H9 (cell line): ENCODE data around the gene MORF4L1. TPM values are rescaled to one million over a fixed set of nuclear protein-coding genes. Genes with fewer than 3 reads are reported as not detected.
"Not testable (repeated sequence)": the region's sequence is repeated elsewhere in the genome, so short reads cannot be mapped to it uniquely, and the experiment has no call there.

Experiments
- DNase-seq: peaks from one replicate; pipeline ENCODE4 v3.0.0-alpha.2; 2017
- H2AFZ ChIP-seq: one replicate; pipeline ENCODE4 v1.6.1; 2013; ENCODE audit warnings: mild to moderate bottlenecking, low read length, control low read depth, moderate library complexity
- H2AK5ac ChIP-seq: 2 replicates; pipeline ENCODE4 v1.6.1; 2013; ENCODE audit warnings: low read length, control low read depth, mixed read lengths; ENCODE audit not compliant: insufficient read length
- H2BK120ac ChIP-seq: one replicate; pipeline ENCODE4 v1.6.1; 2013; ENCODE audit warnings: low read depth, mild to moderate bottlenecking, low read length, control low read depth, inconsistent platforms; ENCODE audit not compliant: poor library complexity, severe bottlenecking
- H2BK12ac ChIP-seq: 2 replicates; pipeline ENCODE4 v1.6.1; 2013; ENCODE audit warnings: low read length, control low read depth, mixed read lengths, low read depth; ENCODE audit not compliant: insufficient read length
- H2BK15ac ChIP-seq: 2 replicates; pipeline ENCODE4 v1.6.1; 2013; ENCODE audit warnings: low read depth, low read length, control low read depth
- H2BK20ac ChIP-seq: one replicate; pipeline ENCODE4 v1.6.1; 2013; ENCODE audit warnings: low read depth, mild to moderate bottlenecking, low read length, control low read depth, inconsistent platforms; ENCODE audit not compliant: poor library complexity, severe bottlenecking
- H2BK5ac ChIP-seq: 2 replicates; pipeline ENCODE4 v1.6.1; 2013; ENCODE audit warnings: low read length, control low read depth, mixed read lengths; ENCODE audit not compliant: insufficient read length
- H3K14ac ChIP-seq: 2 replicates; pipeline ENCODE4 v1.6.1; 2013; ENCODE audit warnings: low read length, control low read depth; ENCODE audit not compliant: insufficient read depth
- H3K18ac ChIP-seq: 2 replicates; pipeline ENCODE4 v1.6.1; 2013; ENCODE audit warnings: low read depth, mild to moderate bottlenecking, mixed read lengths, low read length, control low read depth; ENCODE audit not compliant: insufficient read length
- H3K23ac ChIP-seq: 2 replicates; pipeline ENCODE4 v1.6.1; 2013; ENCODE audit warnings: low read length, control low read depth, mixed read lengths, low read depth; ENCODE audit not compliant: insufficient read length
- H3K23me2 ChIP-seq: 2 replicates; pipeline ENCODE4 v1.6.1; 2013; ENCODE audit warnings: low read depth, mild to moderate bottlenecking, mixed read lengths, low read length, control low read depth; ENCODE audit not compliant: insufficient read length, poor library complexity, severe bottlenecking
- H3K27ac ChIP-seq: 2 replicates; pipeline ENCODE4 v1.5.1; 2013; ENCODE audit warnings: low read length, control low read depth, mixed read lengths, low read depth; ENCODE audit not compliant: insufficient read length
- H3K27me3 ChIP-seq: 2 replicates; pipeline ENCODE4 v1.6.1; 2013; ENCODE audit warnings: low read length, control low read depth, inconsistent platforms; ENCODE audit not compliant: insufficient read depth
- H3K4ac ChIP-seq: 2 replicates; pipeline ENCODE4 v1.6.1; 2013; ENCODE audit warnings: low read depth, mild to moderate bottlenecking, control low read depth, inconsistent platforms, low read length, moderate library complexity
- H3K4me1 ChIP-seq: 2 replicates; pipeline ENCODE4 v1.6.1; 2013; ENCODE audit warnings: low read length, control low read depth, inconsistent platforms; ENCODE audit not compliant: insufficient read depth
- H3K4me2 ChIP-seq: 2 replicates; pipeline ENCODE4 v1.6.1; 2013; ENCODE audit warnings: low read length, control low read depth, mixed read lengths; ENCODE audit not compliant: insufficient read length, insufficient read depth
- H3K56ac ChIP-seq: 2 replicates; pipeline ENCODE4 v1.6.1; 2013; ENCODE audit warnings: low read depth, mild to moderate bottlenecking, mixed read lengths, low read length, control low read depth; ENCODE audit not compliant: insufficient read length
- H3K79me1 ChIP-seq: 2 replicates; pipeline ENCODE4 v1.6.1; 2013; ENCODE audit warnings: low read depth, mild to moderate bottlenecking, moderate library complexity, low read length, control low read depth, inconsistent platforms; ENCODE audit not compliant: insufficient read depth, poor library complexity, severe bottlenecking
- H3K79me2 ChIP-seq: 2 replicates; pipeline ENCODE4 v1.6.1; 2013; ENCODE audit warnings: low read length, control low read depth, inconsistent platforms; ENCODE audit not compliant: insufficient read depth
- H3K9ac ChIP-seq: 2 replicates; pipeline ENCODE4 v1.6.1; 2013; ENCODE audit warnings: low read length, control low read depth, mixed read lengths; ENCODE audit not compliant: insufficient read length; ENCODE audit errors: extremely low read depth
- H3K9me3 ChIP-seq: one replicate; pipeline ENCODE4 v1.6.1; 2013; ENCODE audit warnings: low read depth, low read length, inconsistent platforms; ENCODE audit not compliant: control insufficient read depth
- H3T11ph ChIP-seq: one replicate; pipeline ENCODE4 v1.6.1; 2013; ENCODE audit warnings: mild to moderate bottlenecking, low read length, control low read depth, inconsistent platforms
- H4K20me1 ChIP-seq: one replicate; pipeline ENCODE4 v1.6.1; 2013; ENCODE audit not compliant: control insufficient read depth, insufficient read length, insufficient read depth
- H4K5ac ChIP-seq: 2 replicates; pipeline ENCODE4 v1.6.1; 2013; ENCODE audit warnings: low read depth, mild to moderate bottlenecking, mixed read lengths, low read length, control low read depth; ENCODE audit not compliant: insufficient read length
- H4K8ac ChIP-seq: replicated peaks from 2 replicates; pipeline ENCODE4 v1.6.1; 2013; ENCODE audit warnings: low read length, control low read depth, mixed read lengths, low read depth; ENCODE audit not compliant: insufficient read length
- H4K91ac ChIP-seq: 2 replicates; pipeline ENCODE4 v1.6.1; 2013; ENCODE audit warnings: low read depth, mild to moderate bottlenecking, moderate library complexity, mixed read lengths, low read length, control low read depth; ENCODE audit not compliant: insufficient read length
- H3K27ac Mint-ChIP-seq, 3 experiments: 2 replicates in 2 of 3; 3 replicates in 1 of 3; pipeline ENCODE4 v1.8.0; 2020 to 2021; ENCODE audit warnings: mixed read lengths in 3 of 3, mild to moderate bottlenecking in 1 of 3, moderate library complexity in 1 of 3
- H3K27me3 Mint-ChIP-seq: 2 replicates; pipeline ENCODE4 v1.8.0; 2021; ENCODE audit warnings: low read depth, mild to moderate bottlenecking, moderate library complexity, mixed read lengths
- H3K36me3 Mint-ChIP-seq, 3 experiments: 2 replicates in 2 of 3; 3 replicates in 1 of 3; pipeline ENCODE4 v1.8.0; 2020 to 2021; ENCODE audit warnings: low read depth in 3 of 3, mixed read lengths in 3 of 3; ENCODE audit not compliant: insufficient read depth in 1 of 3
- H3K4me1 Mint-ChIP-seq, 2 experiments: 2 replicates each; pipeline ENCODE4 v1.8.0; 2020; ENCODE audit warnings: mixed read lengths in 2 of 2
- H3K4me3 Mint-ChIP-seq, 2 experiments: 2 replicates in 1 of 2; 3 replicates in 1 of 2; pipeline ENCODE4 v1.8.0; 2020 to 2021; ENCODE audit warnings: mild to moderate bottlenecking in 2 of 2, mixed read lengths in 2 of 2, moderate library complexity in 1 of 2
- H3K9me3 Mint-ChIP-seq, 2 experiments: 2 replicates in 1 of 2; 3 replicates in 1 of 2; pipeline ENCODE4 v1.8.0; 2020; ENCODE audit warnings: mild to moderate bottlenecking in 2 of 2, mixed read lengths in 2 of 2, moderate library complexity in 1 of 2
- WGBS: extraction: QIAGEN DNeasy Blood & Tissue Kit; methylation state at CpG from one replicate; pipeline ENCODE4 v1.1.7; 2013; ENCODE audit warnings: missing lambda C conversion rate, low lambda C conversion rate, mixed read lengths; ENCODE audit not compliant: insufficient read length; ENCODE audit errors: extremely low coverage; 5-methylcytosine and 5-hydroxymethylcytosine counted together
- total RNA-seq: library from RNA; stranded (reverse); gene quantifications from 2 replicates; pipeline ENCODE4 v1.2.1, GENCODE V29; 2021
- TF ChIP-seq, protein P1 (sequence below): fragments of 200-600 bp; sonication (generic); conservative IDR thresholded peaks from 3 replicates; pipeline ENCODE4 v1.8.0; 2021; ENCODE audit warnings: antibody characterized with exemption, mild to moderate bottlenecking

Gene MORF4L1
- total RNA-seq, 1 experiment from 2014 or later = 544 TPM

DNA sequence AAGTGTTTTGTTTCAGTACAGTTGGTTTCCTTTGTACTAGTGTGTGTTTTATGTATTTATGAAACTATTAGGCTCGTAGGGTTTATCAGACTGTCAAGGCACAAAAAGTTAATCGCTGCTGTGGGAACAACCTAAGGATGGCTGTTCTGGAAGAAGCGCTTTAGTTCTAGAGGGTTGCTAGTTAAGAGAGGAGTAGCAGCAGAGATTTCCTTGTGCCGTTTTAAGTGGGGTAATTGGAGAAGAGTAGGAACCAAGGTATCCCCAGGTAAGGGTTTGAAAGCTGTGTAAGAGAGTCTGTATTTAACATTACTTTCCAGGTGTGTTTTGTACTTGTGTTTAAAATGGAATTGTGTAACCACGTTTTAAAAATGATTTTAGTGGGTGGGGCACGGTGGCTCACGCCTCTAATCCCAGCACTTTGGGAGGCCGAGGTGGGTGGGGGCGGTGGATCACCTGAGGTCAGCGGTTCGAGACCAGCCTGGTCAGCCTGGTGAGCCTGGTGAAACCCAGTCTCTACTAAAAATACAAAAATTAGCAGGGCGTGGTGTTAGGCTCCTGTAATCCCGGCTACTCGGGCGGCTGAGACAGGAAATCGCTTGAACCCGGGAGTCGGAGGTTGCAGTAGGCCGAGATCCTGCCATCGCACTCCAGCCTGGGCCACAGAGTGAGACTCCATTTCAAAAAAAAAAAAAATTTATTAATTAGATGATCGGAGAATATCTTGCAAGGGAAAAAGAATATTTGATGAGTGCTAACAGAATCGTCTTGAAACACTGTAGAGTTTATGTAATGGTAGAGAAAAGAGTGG, 2.6 kb downstream of the MORF4L1 start:
- H3K9me3 Mint-ChIP-seq = peaks cover 3 to 5% of the 10 kb centered on the region in 2 experiments; a peak in 3 of 5 replicates
- Histone ChIP-seq H4K20me1 (no peaks in the 10 kb centered on the region), H3K79me1 (no peaks in the 10 kb centered on the region)

DNA sequence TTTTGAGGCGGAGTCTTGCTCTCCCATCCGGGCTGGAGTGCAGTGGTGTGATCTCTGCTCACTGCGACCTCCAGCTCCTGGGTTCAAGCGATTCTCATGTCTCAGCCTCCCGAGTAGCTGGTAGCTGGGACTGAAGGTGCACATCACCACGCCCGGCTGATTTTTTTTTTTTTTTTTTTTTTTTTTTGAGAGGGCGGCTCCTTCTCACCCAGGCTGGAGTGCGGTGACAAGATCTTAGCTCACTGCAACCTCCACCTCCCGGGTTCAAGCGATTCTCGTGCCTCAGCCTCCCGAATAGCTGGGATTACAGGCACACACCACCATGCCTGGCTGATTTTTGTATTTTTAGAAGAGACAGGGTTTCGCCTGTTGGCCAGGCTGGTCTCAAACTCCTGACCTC, 4.3 kb downstream of the MORF4L1 start:
- not testable (repeated sequence) for DNase-seq, H3K27me3 ChIP-seq, H3K27ac Mint-ChIP-seq, H4K91ac ChIP-seq, H3K23me2 ChIP-seq, H3T11ph ChIP-seq, H2BK5ac ChIP-seq, H3K4ac ChIP-seq, H2AK5ac ChIP-seq, H4K20me1 ChIP-seq, H3K4me1 ChIP-seq, H2BK12ac ChIP-seq, H3K14ac ChIP-seq, H2BK120ac ChIP-seq, H2AFZ ChIP-seq, H3K23ac ChIP-seq, H3K4me3 Mint-ChIP-seq, H3K9me3 ChIP-seq, H3K18ac ChIP-seq, H3K4me2 ChIP-seq, H3K9ac ChIP-seq, H3K27ac ChIP-seq, H2BK15ac ChIP-seq, H3K56ac ChIP-seq, H3K79me1 ChIP-seq, H4K8ac ChIP-seq, H3K9me3 Mint-ChIP-seq, H3K27me3 Mint-ChIP-seq, H2BK20ac ChIP-seq, H4K5ac ChIP-seq
- H3K79me2 ChIP-seq = peaks cover 72% of the 10 kb centered on the region
- peaks cover 19 to 47% (median 31%) of the 10 kb centered on the region in 3 experiments for H3K36me3 Mint-ChIP-seq
- WGBS = no CpG with 5 or more reads among the region's 14 CpGs
- peaks cover 41 to 47% of the 10 kb centered on the region in 2 experiments for H3K4me1 Mint-ChIP-seq

More for the DNA sequence above, 2.6 kb downstream of the MORF4L1 start:
- peaks cover 41 to 57% of the 10 kb centered on the region in 2 experiments for H3K4me1 Mint-ChIP-seq
- no peaks in the 10 kb centered on the region for H3K27me3 ChIP-seq
- peaks cover 10 to 30% (median 15%) of the 10 kb centered on the region in 3 experiments; a peak in 6 of 7 replicates for H3K36me3 Mint-ChIP-seq
- peak overlapping the region; percentile 86 to 100 (median 100); a peak in 5 of 7 replicates for H3K27ac Mint-ChIP-seq
- H2BK15ac ChIP-seq = no peak overlapping the region
- H3K79me2 ChIP-seq = peaks cover 62% of the 10 kb centered on the region
- no peak overlapping the region for H2BK12ac ChIP-seq
- peaks cover 6% of the 10 kb centered on the region for H3K23me2 ChIP-seq
- no peak overlapping the region for H3K4ac ChIP-seq
- H4K8ac ChIP-seq = no peak overlapping the region
- no peak overlapping the region for H2BK120ac ChIP-seq
- 100% methylated on average over 2 of the region's 22 CpGs for WGBS
- H2AK5ac ChIP-seq = no peak overlapping the region
- no peaks in the 10 kb centered on the region for H3K4me1 ChIP-seq
- no peak overlapping the region for H2BK5ac ChIP-seq
- H3K9ac ChIP-seq = peak overlapping the region; percentile 33
- no peak overlapping the region for H3T11ph ChIP-seq
- no peak overlapping the region for H2AFZ ChIP-seq
- H3K56ac ChIP-seq = no peak overlapping the region
- DNase-seq = no peak
- no peak overlapping the region for H3K23ac ChIP-seq
- H2BK20ac ChIP-seq = no peak overlapping the region
- H3K14ac ChIP-seq = no peak overlapping the region
- peak overlapping the region; percentile 99 to 100 for H3K4me3 Mint-ChIP-seq
- H3K4me2 ChIP-seq = peak overlapping the region; percentile 44
- H3K27me3 Mint-ChIP-seq = no peaks in the 10 kb centered on the region; the same call in 1 of the 2 replicates
- no peak overlapping the region for H3K27ac ChIP-seq
- no peak overlapping the region for H3K18ac ChIP-seq
- no peak overlapping the region for H4K5ac ChIP-seq
- no peak overlapping the region for H4K91ac ChIP-seq
- H3K9me3 ChIP-seq = no peaks in the 10 kb centered on the region
- TF ChIP-seq, protein P1, sequence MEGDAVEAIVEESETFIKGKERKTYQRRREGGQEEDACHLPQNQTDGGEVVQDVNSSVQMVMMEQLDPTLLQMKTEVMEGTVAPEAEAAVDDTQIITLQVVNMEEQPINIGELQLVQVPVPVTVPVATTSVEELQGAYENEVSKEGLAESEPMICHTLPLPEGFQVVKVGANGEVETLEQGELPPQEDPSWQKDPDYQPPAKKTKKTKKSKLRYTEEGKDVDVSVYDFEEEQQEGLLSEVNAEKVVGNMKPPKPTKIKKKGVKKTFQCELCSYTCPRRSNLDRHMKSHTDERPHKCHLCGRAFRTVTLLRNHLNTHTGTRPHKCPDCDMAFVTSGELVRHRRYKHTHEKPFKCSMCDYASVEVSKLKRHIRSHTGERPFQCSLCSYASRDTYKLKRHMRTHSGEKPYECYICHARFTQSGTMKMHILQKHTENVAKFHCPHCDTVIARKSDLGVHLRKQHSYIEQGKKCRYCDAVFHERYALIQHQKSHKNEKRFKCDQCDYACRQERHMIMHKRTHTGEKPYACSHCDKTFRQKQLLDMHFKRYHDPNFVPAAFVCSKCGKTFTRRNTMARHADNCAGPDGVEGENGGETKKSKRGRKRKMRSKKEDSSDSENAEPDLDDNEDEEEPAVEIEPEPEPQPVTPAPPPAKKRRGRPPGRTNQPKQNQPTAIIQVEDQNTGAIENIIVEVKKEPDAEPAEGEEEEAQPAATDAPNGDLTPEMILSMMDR = no peak
